Measurements from ENCODE around the gene TMCO4.

TMCO4 gene

DNA sequence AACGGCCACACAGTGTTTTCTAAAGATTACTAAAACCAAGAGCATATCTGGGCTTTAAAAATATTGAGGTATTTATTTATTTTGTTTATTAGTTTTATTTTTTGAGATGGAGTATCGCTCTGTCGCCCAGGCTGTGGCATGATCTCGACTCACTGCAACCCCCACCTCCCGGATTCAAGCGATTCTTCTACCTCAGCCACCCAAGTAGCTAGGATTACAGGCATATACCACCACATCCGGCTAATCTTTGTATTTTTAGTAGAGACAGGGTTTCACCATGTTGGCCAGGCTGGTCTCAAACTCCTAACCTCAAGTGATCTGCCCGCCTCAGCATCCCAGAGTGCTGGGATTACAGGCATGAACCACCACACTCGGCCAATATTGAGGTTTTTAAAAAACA lies 23.9 kb downstream of the TMCO4 start:
- DNase-seq (ENCODE audit: low read depth), result no peak

DNA sequence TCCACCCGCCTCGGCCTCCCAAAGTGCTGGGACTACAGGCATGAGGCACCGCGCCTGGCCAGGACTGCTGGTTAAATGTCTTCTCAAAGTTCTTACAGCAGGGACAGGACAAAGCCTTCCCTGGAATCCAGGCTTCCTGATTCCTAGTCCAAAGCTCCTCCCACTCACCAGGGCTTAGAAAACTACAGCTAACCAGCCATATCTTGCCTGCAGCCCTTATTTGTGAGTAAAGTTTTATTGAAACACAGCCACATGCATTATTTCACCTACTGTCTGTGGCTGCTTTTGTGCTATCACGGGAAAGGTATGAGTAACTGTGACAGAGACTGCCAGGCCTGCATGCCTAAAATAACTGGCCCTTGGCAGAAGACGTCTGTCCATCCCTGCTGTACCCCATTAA lies 24.4 kb downstream of the TMCO4 start:
- DNase-seq (ENCODE audit: low read depth), result no peak

DNA sequence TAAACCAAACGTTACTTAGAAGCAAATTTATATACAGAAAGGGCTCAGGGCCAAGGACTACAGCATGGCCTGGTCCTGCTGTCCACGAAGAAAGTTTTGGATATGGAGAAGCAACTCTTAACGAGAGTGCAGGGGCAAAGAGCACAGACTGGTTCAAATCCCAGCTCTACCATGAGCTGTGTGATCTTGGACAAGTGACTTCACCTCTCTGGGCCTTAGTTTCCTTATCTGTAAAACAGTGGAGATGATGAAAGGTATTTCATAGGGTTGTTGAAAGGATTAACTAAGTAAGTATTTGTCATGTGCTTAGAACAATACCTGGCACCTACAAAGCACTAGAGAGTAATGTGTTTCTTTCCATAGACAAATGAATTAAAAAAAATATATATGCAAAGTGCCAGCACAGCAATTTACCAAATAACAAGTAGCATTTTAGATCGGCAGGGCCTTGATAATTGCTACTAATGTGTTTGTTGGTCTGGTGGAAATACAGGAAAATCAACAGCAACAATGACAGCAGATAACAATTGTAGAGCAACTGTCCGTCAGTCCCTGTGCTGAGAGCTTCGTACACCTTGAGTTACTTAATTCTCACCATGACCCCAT lies 25.4 kb downstream of the TMCO4 start:
- no peak for DNase-seq (ENCODE audit: low read depth)

DNA sequence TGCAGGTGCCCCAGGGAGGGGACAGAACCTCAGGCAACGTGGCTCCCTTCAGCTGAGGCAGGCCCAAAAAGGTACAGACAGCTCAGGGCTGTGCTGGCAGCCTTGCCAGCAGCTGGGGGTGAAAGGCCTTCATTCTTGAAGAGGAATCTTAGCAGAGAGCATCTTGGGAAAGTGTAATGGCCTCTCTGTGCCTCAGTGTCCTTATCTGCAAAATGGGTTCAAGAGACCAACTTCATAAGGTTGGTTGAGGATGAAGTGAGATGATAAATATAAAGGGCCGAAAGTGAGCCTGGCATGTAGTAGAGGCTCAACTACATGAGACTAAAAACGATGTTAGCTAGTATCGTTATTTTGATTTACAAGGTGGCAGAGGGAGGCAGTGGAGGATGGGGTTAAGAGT lies 26.2 kb downstream of the TMCO4 start:
- DNase-seq (ENCODE audit: low read depth), result no peak

DNA sequence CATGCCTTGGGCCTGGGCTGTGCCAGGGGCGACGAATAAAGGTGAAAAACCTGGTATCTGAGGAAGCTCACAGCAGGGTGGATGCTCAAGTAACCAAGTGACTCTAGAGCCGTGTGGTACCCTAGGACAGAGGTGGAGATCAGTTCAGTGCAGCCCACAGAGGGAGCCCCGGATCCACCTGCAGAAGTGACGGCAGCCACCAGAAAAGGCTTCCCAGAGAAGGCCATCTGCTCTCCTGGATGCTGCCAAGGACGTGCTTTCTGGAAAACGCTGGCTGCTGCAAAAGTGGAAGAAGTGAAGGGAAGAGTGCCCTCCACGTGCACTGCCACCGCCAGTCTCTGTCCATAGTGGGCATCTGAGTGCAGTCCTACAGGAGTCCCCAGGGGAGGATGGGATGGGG lies 27.7 kb downstream of the TMCO4 start:
- no peak for DNase-seq (ENCODE audit: low read depth)

DNA sequence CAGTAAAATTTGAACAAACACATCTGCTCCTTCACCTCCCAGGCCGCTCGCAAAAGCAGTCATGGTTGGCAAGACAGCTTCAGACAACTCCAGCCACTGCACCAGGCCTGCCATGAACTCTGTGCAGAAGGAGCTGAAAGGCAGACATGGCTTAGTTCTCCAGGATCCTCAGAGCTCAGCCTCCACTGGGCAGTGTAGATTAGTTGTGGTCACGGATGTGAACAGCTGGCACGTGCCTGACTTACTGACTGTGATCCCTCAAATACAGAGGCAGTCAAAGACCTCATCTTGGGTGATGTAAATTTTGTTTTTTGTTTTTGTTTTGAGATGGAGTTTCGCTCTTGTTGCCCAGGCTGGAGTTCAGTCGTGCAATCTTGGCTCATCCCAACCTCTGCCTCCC lies 28.4 kb downstream of the TMCO4 start:
- no peak for DNase-seq (ENCODE audit: low read depth)

DNA sequence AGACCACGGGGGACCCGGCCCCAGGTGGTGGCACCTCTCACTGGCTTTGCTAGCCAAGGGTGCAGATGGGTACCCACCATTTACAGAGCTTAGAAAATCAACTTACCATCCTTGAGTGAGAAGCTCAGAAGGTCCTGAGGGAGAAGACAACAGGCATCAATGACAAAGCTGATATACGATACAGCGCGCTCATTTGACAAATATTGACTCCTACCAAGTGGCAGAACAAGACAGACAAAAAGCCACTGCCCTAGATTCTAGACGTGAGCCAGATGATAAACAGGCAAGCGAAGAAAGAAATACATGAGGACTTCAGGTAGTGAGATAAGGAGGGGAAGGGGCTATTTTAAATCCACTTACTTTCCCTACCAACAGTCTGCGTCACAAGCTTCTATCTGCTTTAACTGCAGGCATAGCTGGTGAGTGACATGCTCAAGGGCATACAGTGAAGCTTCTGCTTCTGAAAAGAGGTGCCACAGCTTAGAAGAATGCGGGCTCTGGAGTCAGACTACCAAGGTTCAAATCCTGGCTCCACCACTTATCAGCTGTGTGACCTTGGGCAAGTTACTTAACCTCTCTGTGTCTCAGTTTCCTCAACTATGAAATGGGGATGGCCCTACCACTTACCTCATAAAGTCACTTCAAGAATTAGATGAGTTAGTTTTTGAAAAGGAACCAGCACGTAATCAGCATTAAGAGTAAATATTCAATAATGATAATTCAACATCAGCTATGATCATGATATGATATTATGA lies 29.1 kb downstream of the TMCO4 start:
- no peak for DNase-seq (ENCODE audit: low read depth)

DNA sequence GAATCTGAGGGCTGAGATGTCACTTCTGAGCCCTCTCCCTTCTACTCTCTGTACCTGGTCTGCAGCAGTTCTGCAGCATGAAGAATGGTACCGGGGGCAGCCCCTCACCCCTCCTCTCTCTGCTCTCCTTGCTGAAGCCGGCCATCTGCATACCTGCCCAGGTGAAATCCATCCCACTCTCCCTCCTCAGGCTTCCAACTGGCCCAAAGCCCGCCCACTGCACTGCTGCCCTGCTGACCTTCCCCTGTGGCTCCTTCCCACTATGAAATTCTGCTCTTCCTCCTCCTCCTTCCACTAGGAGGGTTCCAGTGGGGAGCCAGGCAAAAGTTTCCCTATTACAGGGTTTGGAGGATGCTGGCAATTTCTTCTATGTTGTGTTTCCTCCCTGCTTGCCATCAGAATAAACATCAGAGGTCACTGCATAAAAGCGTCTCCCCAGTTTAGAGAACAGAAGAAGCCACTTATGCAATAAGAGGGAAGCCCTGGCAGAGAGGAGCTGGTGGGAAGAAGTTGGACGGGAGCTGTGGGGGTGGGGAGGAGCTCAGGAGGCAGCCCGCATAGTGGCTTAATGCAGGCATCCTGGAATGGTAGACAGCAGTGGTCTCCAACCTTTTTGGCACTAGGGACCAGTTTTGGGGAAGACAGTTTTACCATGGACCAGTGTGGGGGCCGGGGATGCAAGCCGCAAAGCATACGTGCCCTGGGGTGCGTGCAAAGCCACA lies 30.3 kb downstream of the TMCO4 start:
- no peak for DNase-seq (ENCODE audit: low read depth)

DNA sequence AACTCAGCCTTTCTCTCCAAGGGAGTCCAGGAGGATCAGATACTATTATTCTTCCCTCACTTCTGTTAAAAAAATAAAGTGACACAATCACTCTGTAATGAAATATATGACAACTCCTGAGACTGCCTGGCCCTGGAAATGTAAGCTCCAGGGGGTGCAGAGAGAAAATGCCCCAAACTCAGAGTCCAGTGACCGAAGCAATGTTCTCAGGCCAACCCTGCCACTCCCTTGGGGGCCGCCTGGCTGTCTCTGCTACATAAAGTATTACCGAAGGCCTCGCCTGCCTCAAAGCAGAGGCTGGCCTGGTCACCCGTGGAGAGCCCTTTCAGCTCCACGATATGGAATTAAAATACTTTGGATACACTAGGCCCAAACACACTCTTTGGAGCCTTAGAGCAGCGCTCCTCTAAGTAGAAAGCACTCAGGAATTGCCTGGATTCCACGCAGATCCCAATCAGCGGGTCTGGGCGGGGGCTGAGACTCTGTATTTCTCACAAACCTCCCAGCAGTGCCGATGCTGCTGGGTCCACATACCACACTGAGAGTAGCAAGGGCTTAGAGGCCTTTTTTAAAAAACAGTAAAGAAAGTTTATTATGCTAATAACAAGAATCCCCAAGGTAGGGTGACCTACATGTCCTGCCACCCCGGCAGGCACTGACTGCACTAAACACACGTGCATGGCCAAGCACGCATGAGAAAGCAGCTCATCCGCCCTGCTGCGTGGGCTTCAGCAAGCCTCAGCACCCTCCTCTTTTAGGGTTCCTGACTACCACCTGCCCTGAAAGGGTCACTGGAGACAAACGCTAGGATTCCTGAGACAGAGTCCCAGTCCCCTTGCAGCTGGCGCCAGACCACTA lies 31.1 kb downstream of the TMCO4 start:
- no peak for DNase-seq (ENCODE audit: low read depth)

DNA sequence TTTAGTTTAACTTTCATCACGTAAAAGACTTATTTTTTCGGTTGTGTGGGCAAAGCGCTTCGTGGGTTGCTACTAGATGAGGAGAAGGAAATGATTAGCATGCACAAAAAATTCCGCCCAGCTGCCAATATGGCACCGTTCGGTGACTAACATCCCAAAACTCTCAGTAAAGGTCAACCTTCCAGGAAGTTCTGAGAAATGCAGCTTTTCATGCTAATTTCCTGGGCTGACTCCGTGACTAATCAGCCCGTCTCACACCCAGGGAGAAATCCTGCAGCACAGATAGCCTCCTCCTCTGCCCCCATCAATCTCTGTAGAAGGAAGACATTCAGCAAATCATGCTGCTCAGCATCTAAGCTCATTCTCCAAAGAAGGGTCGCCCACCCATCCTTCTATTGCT lies 34.1 kb downstream of the TMCO4 start:
- DNase-seq (ENCODE audit: low read depth), result no peak

DNA sequence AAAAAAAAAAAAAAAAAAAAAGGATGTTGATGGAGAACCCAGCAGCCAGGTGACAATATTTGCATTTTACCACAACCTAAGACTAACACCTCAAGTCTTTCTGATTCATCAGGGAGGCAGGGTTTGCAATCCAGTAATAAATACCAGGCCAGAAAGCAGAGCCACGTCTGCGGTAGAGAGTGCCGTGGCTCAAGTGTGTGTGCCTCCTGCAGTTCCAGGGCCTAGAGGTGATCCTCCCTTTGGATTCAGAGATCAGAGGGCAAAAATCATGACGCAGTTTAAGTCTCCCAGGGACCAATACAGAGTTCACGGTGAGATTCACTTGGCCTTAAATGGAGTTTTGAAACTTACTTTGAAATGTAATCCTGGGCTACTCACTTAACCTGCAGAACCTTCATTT lies 34.9 kb downstream of the TMCO4 start:
- DNase-seq (ENCODE audit: low read depth), result no peak

DNA sequence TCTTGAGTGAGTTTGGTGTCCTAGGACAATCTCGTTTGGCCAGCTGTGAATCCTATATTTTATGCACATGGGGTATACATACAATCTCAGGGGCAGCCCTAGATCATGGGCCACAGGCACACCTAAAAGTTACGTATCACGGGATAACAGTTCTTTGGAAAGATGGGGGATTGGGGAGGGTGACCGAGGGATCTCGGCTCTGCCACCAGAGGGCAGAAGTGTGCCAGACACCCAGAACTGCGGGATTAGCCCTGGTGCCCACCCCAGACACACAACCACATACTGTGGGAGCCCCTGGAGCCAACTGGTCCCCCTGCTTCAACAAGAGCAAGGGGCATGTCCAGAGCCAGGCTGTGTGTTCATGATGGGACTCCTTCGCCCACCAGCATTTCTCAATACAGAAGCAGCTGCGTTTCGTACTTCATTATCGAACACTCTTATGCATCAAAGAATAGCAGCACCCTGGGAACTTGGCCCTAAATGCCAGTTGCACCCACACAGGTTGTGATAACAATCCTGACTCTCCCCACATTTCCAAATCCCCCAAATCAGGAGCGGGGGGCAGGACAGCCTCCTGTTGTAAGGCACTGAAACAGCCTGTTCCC lies 37.4 kb downstream of the TMCO4 start:
- no peak for DNase-seq (ENCODE audit: low read depth)

DNA sequence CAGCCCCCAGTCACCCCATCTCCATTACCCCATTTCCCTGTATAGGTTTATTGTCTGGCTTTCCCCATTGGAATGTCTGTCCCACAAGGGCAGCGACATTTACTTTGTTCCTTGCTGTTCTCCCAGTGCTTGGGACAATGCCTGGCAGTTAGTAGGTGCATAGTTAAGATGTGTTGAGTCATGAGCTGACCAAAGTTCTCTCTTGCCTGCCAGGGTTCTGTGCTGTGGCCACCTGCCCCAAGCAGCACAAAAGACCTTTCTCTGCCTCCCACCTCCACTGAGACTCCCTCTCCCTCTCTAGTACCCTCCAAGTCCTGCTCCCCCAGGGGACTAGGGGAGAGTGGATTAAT lies 40.0 kb downstream of the TMCO4 start:
- no peak for DNase-seq (ENCODE audit: low read depth)

DNA sequence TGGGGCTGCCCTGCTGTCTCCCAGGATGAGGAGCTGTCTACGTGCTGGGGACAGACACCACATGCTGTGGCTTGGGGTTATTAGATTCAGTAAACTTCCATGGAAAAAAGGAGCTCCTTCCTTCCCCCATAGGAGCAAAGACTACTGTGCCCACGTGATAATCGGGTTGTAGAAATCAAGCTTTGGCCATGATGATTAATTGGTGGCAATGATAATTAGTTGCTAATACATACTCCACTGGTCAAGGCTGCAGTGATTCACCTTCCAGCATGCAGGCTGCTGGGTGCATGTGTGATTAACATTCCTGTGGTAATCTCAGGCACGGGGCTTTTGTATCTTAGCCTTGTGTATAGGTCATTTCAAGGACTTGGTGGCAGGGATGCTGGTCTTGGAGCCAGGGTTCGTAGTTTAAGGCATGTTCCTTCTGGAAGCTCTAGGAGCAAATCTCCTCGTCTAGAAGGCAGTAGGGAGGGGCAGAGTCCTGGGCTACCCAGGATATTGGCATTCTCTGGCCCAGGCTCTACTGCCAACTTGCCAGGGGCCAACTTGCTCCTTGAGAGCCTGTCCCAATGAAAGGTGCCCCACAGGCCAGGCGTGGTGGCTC lies 41.4 kb downstream of the TMCO4 start:
- DNase-seq (ENCODE audit: low read depth), result no peak

DNA sequence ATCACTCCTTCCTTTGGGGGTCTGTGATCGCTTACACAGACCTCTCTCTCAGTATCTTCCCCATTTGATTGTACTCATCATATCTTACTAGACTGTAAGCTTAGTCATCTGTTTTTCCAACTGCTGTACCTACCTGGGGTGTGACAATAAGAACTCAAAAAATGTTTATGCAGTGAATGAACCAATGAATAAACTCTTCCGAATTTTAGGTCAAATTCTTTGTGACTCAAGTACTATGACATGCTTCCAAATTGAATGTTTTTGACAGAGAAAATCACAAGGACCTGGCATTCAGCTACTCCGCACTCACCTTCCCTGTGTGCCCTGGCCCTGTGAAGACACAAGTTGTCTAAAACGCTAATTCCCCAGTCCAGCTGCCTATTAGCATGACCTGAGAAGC lies 42.1 kb downstream of the TMCO4 start:
- DNase-seq (ENCODE audit: low read depth), result no peak

DNA sequence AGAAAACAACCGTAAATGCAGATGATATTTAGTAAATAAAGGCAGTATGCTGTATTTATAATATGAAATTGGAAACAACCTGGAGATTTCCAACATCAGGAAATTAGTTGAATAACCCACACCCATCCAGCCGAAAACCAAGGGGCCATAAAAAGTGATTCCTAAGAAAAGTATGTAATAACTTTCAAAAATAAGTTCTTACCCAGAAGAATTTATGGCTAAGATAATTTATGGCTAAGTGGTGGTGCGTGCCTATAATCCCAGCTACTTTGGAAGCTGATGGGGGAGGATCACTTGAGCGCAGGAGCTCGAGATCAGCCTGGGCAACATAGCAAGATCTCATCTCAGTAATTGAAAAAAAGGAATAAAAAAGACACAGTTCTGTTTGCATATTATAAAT lies 43.2 kb downstream of the TMCO4 start:
- DNase-seq (ENCODE audit: low read depth), result no peak

DNA sequence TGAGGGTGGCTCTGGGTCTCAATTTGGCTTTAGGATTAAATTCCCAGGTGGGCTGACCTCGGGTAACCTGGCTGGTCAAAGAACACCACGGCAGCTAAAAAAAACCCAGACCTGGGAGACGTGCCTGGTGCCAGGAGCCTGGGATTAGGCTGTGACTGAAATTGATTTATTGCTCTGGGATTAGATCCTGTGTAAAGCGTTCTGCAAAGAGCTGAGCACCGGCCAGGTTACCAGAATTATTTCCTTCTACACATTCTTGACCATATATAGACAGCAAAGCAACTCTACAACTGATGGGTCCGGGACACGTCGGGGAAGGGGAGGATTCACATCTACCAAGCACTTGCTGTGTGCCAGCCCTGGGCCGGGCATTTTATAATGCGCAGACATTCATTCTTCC lies 45.2 kb downstream of the TMCO4 start:
- DNase-seq (ENCODE audit: low read depth), result no peak

DNA sequence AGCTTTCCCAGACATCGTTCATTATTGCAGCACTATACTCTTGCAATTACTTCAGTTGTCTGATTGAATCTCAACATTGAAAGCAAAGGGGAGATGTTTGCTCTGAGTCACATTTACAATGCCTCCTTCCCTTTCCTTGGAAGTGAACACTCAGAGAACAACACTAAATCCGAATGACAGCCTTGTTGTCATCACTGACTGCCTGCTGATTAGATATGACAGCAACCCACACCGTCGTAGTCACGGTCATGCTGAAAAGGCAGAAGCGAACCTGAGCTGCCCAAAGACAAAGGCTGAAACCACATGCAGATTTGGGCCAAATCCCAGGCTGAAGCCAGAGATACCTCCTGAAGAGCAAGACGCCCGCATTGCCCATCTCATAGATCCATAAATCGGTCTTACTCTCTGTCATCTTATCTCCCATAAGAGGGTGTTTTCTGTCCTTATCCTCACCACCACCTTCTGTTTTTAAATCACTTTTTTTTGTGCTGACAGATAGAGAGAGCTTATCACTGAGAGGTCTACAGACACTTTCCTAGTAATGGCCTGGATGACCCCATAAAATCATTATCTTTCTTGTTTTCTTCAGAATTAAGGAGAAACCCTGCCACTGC lies 47.5 kb downstream of the TMCO4 start:
- DNase-seq (ENCODE audit: low read depth), result no peak

DNA sequence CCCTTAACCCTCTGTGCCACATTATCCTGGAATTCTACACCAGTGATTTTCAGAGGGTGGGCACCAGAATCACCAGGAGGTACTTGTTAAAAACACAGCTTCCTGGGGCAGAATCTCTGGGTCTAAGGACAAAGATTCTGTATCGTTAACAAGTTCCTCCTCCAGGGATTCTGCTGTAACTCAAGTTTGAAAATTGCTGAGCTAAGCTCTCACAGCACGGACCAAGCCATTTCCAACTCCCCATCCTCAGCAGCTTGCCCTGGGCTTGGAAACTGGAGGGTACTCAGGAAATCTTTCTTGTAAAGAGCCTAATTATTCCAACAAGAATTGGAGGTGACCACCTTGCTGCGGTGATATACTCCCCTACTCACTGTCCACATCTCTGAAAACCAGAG lies 48.8 kb downstream of the TMCO4 start:
- no peak for DNase-seq (ENCODE audit: low read depth)

DNA sequence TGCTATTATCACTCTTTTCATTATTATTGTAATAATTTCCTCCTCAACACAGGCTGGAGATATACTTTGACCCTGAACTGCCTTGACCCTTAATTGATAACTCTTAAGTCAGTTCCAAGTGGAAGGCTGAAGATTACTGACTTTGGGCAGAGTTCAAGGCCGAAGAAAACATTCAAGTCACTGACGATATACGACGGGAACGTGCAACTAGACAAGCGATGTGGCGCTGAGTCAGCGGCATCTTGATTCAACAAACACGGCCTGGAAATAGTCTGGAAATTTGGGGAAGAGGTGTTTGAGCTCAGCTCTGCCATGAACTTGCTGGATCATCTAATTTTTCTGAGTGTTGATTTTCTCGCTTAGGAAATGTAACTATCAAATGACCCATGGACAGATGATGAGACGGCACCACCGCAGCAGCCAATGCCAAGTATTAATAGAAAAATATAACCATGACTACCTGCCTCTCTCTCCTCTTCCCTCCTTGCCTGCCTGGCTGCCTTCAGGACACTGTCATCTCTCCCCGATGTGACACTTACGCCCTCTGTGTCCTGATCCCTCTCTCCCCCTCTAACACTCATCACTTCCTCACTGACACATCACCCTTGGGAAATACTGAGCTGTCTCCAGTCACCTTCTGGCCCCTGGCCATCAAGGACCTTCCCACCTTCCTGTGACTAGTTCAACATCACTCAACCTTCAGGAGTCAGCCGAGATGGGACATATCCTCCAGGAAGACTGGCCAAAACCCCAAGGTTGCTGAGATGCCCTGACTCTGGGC lies 49.4 kb downstream of the TMCO4 start:
- no peak for DNase-seq (ENCODE audit: low read depth)

DNA sequence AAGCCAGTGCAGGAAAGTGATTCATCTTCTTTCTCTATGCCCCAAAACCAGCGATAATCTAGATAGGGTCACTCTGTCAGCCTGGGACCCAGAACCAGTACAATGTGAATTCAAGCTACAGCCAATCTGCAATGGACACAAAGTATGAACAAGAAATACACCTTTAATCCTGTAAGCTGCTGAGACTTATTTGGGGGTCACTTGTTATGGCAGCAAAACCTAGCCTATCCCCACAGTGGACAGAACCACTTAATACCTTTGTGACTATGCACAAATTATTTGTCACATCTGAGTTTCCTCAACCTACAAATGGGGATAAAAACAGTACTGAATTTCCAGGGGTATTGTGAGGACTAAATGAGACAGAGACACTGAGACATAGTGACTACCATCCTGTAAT lies 50.0 kb downstream of the TMCO4 start:
- DNase-seq (ENCODE audit: low read depth), result no peak

All from activated gamma-delta T cell treated with anti-CD3 and anti-CD28 coated beads, Interleukin-2, amount 50 U/mL, for 16 hours (primary cell).